NCI-H510A treated with DMSO at 0.1 percent for 48 hours (cell line): ENCODE results near the gene MRPL55.

Experiments used
- DNase-seq: peaks from one replicate; lab custom pipeline; 2025; lab: John Stamatoyannopoulos, UW

MRPL55 gene

DNA sequence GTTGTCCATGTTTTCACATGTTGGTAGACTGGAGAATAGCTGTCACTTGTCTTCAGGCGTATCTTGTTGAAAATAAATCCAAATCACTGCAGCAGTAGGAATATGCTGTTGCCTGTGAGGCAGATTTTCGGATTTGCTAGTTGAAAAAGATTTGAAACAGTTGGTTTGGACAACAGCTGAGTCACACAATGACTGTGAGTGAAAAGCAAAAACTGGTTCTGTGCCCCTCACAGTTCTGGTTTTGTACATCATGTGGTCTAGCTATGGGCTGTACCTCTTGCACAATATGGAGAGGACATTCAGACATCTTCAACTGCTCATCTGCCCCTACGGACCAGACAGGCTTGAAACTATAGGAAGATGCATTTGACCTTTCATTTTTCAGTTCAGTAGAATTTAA is 24.8 kb downstream of the MRPL55 start:
- no peak for DNase-seq

- no peak for DNase-seq
These were observed 25.2 kb downstream of the MRPL55 start for GRCh38 chr1:228083871-228084278.

GRCh38 chr1:228082918-228083870 is 25.9 kb downstream of the MRPL55 start:
- no peak for DNase-seq

GRCh38 chr1:228082214-228082917 is 26.7 kb downstream of the MRPL55 start, which contains the start of gene ARF1:
Gene ARF1 (plus strand): TSS chr1:228082708. CDS start chr1:228097115, 14,407 bp downstream.
- peak; percentile 88 for DNase-seq

DNA sequence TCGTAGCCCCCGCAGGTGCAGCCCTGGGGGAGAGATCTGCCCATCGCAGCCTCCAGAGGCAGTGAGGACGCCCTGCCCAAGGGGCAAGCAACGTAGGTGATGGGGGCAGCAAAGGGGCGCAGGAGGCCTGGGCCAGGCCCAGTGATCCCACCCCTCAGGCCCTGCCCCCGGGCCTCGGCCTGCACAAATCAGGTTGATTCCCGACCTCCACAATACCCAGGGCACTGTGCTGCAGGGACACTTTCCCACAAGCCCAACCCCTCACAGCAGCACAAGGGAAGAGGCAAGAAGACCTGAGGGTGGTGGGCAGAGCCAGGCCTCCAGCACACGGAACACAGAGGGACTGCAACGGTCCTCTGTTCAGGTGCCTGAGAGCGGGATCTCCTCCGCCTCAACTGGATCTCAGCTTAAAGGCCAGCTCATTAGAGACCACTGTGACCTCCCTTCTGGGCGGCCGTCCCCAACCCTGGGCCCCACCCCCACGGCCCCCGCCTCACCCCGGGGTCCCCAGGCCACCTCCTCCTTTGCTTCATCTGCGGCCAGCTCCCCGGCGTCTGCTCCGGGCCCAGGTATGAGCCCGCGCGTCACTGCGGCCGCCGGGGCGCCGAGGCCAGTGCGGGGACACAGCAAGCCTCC is 27.4 kb downstream of the MRPL55 start:
- peak; percentile 26 for DNase-seq

GRCh38 chr1:228081144-228081543 is 28.0 kb downstream of the MRPL55 start:
- no peak for DNase-seq

- no peak for DNase-seq
These were observed 29.4 kb downstream of the MRPL55 start for GRCh38 chr1:228079601-228080263.

DNA sequence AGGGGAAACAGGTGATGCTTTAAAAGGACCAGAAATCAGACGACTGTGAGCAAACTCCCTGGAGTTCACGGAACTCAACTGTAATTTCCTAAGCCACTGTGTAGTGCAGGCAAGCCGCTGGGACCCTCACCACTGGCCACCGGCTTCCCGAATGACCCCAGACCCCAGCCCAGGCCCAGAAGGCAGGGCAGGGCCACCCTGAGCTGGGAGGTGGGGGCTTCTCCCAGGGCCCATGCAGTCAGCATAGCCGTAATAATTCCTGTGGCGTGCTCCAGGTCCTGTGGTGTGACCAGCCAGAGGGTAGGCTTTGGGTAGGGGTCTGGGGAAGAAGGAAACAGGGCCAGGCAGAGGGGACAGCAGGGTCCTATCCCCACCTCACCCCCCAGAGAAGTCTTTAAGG is 30.1 kb downstream of the MRPL55 start:
- no peak for DNase-seq

DNA sequence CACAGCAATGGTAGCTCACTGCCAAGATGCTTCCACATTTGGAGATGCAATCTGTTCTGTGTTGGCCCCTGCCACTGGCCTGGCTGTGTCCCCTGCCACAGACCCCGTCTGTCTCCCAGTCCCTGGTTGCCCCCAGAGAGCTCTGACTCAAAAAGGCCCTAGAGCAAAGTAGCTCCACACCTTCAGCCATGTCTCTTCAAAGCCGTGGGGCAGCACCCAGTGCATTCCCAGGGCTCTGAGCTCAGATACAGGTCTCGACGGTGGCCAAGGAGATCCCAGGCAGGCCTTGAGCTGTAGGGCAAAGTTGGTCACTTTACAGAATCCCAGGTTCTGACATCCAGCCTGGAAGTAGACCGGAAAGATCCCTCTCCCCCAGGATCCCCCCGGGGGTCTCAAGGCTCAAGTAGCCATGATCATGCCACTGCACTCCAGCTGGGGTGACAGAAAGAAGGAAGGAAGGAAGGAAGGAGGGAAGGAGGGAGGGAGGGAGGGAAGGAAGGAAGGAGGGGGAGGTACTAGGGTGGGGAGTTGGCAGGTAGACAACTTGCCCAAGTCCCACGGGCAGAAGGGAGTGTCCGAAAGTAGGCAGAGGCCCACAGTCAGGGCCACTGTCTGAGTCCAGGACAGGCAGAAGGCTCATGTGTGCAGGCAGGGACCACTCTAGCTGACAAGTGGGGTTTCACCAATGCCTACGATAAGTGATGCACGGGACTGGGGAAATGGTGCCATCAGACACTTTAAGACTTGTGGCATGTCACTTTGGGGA is 31.4 kb downstream of the MRPL55 start:
- DNase-seq, result no peak

DNA sequence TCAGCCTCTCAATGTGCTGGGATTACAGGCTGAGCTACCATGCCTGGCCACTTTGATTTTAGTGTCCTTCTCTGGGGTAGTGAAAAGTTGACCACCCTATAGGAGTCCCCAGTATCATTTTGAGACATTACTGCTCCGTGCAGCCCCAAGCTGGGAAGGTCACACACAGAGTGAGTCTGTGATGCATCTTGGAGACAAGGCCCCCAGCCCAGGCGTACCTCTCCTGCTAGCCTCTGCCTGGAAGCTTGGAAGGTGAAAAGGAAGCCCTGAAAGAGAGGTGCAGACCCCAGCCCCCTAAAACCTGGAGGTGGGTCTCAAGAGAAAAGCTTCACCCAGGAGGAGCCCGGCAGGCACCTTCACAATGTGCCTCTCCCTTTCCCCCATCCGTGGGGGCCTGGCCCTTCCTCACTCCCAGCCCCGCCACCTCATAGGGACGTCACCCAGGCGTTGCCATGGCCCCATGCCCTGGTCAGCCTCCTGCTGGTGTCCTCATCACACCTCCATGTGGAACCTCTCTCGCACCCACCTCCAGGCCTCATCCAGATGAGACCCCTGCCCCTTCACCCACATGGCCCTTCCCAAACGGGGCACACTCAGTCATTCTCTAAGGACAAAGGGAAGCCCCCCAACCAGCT is 32.2 kb downstream of the MRPL55 start:
- DNase-seq, result no peak

GRCh38 chr1:228075801-228076271 is 33.3 kb downstream of the MRPL55 start:
- DNase-seq, result no peak

DNA sequence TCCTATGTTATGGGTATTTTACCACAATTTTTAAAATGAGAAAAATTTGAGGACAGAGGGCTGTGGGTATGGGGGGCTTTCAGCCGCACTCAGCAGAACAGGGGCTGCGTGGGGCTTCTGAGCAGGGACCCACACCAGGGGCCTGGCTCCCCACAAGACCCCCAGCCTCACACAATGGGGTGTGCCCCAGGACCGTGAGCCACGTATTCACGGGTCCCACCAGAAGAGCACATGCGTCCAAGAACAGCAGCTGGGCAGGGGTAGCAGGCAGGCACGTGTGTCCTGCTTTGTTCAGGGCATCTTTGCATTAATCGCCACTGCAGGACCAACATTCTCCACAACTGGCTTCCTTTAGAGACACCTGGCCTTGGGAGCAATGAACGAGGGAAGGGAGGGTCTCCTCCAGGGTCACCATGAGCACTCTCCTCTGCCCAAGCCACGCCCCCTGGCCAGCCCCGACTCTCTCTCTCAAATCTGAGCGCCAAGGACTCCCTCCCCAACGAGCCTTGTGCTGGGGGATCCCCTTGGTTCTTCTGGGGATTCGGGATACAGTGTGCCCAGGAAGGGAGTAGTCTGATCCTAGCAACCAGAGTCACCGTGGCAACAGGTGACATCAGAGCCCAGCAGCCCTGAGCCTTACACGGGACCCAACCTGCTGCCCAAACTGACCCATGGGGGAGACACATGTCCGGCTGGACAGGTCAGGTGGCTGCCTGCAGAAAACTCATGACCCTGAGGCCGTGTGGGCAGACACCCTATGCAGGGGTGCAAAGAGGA is 34.0 kb downstream of the MRPL55 start:
- DNase-seq, result no peak

- DNase-seq, result no peak
These were observed 35.1 kb downstream of the MRPL55 start for GRCh38 chr1:228073857-228074545.

- no peak for DNase-seq
These were observed 35.8 kb downstream of the MRPL55 start for GRCh38 chr1:228073061-228073856.

DNA sequence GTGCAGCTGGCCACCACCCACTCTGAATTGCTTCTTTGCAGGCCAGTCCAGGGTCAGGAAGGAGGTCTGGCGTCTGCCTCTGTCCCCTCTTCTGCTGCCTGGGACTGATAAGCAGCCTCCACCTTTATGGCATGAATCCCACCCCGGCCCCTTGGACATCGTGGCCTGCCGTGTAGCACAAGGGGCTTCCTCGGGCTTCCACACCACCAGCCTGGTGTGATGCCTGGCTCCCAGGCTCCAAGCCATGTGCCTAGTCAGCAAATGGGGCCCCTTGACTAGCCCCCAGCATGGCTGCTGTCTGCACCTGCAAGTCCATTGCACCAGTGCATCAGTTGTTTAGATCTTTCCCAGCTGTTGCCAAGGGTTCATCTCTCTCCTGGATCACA is 36.4 kb downstream of the MRPL55 start:
- no peak for DNase-seq

- no peak for DNase-seq
These were observed 37.1 kb downstream of the MRPL55 start for GRCh38 chr1:228071839-228072657.

- DNase-seq, result no peak
These were observed 38.2 kb downstream of the MRPL55 start for GRCh38 chr1:228070851-228071250.

- no peak for DNase-seq
These were observed 38.9 kb downstream of the MRPL55 start for GRCh38 chr1:228070173-228070572.
